GM23338 (cell line): ENCODE results near the gene RBP7.

Experiments used
- CREB1 ChIP-seq: fragments of 250-450 bp; sonication (Bioruptor Pico); IDR thresholded peaks from 2 replicates; pipeline ENCODE4 v1.5.0; 2020; ENCODE audit warnings: low read depth, mild to moderate bottlenecking, moderate library complexity
- CTCF ChIP-seq, 2 experiments: fragments of 200-600 bp in 1 of 2; sonication (generic) in 1 of 2; conservative IDR thresholded peaks; 2 replicates each; pipeline versions ENCODE4 v1.5.1 to v1.6.1; 2016 to 2017; ENCODE audit warnings: antibody characterized with exemption in 2 of 2, low read depth in 2 of 2, mild to moderate bottlenecking in 2 of 2, moderate library complexity in 1 of 2
- EZH2phosphoT487 ChIP-seq: fragments of 200-600 bp; sonication (generic); IDR thresholded peaks from one replicate; pipeline ENCODE4 v1.8.1; 2018; ENCODE audit warnings: antibody characterized with exemption; ENCODE audit not compliant: unreplicated experiment
- POLR2AphosphoS5 ChIP-seq: IDR thresholded peaks from 2 replicates; pipeline ENCODE4 v1.6.1; 2016; ENCODE audit warnings: antibody characterized with exemption, low read depth
- REST ChIP-seq: IDR thresholded peaks from one replicate; pipeline ENCODE4 v1.6.1; 2018; ENCODE audit warnings: antibody characterized with exemption; ENCODE audit not compliant: unreplicated experiment

- no peak for TF ChIP-seq POLR2AphosphoS5
- no peak for TF ChIP-seq CTCF (conservative IDR thresholded peaks at IDR 0.05; ENCODE audit: low read depth in 2 of 2)
- TF ChIP-seq REST: no peak
- TF ChIP-seq EZH2phosphoT487: no peak
- no peak for TF ChIP-seq CREB1 (CRISPR knock-in tag)
Measured at GRCh38 chr1:9984253-9984652, 12.8 kb upstream of the RBP7 start.
